HG03571 (cell line): ENCODE results near the gene TVP23A.
"Not testable (repeated sequence)": the region's sequence is repeated elsewhere in the genome, so short reads cannot be mapped to it uniquely, and the experiment has no call there.

Experiments
- ATAC-seq: cut with Tn5 transposase; IDR thresholded peaks from one replicate; pipeline ENCODE4 v1.9.1; 2021; ENCODE audit not compliant: unreplicated experiment

TVP23A gene

DNA sequence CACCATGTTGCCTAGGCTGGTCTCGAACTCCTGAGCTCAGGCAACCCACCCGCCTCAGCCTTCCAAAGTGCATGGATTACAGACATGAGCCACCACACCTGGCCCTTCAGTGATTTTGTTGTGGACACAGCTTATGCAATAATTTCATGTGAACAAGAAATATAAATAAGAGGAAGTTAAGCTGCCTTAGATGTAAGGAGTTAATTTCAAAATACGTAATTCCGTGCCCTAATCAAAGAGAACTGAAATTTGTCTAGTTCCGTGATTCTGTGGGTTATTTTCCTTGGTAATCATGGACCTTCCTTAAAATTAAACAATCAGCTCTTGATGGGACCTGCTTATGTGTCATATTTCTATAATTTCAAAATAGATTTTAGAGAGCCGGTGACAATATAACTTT lies 11.9 kb downstream of the TVP23A start:
- no peak for ATAC-seq

DNA sequence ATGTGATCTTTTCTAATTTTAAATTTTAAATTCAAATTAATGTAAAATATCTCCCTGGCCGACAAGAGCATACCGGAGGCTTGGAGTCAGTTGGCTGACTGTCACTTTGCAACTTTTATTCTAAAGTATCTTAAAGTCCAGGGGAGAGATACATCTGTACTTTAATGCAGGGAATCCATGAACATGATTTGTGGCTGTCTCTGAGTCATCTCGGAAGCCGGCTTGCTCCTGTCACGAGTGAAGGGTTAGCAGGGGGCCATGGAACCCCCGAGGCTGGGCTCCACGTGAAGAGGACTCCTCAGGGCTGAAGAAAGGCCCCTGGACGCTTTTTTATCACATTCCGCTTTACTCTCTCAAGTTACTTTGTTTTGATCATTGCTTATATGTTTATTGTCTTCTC lies 13.3 kb downstream of the TVP23A start:
- ATAC-seq: no peak

- ATAC-seq: no peak
These were observed 18.9 kb downstream of the TVP23A start for GRCh38 chr16:10799736-10800135.

DNA sequence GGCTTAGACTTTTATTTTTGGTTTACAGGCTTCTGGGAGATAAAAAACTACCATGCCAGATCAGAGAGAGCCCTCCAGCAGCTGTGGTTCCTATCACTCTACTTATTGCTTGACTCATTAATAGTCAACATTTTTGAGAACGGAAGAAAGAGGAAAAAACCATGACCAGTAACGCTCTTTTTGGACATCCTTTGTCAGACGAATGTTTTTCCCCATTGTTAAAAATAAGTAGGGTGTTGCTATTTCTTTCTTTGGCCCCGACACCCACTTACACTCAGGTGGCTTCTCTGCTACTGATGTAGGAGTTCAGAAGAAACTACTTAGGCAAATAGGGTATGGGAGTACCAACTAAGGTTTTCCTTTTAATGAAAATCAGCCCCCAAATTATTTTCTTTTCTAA lies 27.5 kb downstream of the TVP23A start:
- ATAC-seq: no peak

GRCh38 chr16:10788630-10789029 lies 30.0 kb downstream of the TVP23A start:
- ATAC-seq: not testable (repeated sequence)

DNA sequence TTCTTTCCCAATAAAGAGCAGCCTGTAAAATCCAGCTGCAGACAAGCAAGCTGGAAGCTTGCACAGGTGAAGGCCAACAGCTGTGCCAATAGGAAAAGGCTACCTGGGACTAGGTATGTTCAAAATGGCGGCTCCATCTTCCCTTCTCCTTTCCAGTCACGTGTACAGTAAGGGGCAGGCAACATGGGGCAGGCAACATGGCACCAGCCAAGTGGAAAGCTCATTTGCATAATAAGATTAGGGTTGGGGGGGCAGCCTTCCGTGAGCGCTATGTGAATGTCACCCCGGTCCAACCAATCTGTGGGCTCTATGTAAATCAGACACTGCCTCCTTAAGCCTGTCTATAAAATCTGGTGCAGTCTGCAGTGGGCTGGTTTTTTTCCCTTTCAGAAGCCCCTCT lies 31.3 kb downstream of the TVP23A start:
- ATAC-seq: no peak

GRCh38 chr16:10782628-10783027 lies 36.0 kb downstream of the TVP23A start:
- ATAC-seq: no peak

DNA sequence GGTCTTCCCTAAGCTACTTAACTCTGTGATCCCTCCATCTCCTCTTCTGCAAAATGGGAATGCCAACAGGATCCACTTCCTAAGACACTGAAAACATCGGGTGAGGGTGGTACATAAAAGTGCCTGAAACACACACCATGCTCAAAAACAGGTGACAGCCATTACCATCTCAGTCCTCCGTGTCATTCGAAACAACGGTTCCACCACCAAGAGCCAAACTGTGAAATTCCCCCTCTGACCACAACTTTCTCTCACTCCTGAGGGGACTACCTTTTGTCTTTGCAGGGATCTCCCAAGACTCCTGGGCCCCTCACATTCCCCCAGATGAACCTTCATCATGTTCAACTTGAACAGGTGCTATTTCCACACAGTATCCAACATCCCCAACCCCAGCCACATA lies 38.0 kb downstream of the TVP23A start:
- no peak for ATAC-seq

- ATAC-seq: not testable (repeated sequence)
These were observed 38.7 kb downstream of the TVP23A start for GRCh38 chr16:10779908-10780307.

- no peak for ATAC-seq
These were observed 41.2 kb downstream of the TVP23A start for GRCh38 chr16:10777356-10777755.

DNA sequence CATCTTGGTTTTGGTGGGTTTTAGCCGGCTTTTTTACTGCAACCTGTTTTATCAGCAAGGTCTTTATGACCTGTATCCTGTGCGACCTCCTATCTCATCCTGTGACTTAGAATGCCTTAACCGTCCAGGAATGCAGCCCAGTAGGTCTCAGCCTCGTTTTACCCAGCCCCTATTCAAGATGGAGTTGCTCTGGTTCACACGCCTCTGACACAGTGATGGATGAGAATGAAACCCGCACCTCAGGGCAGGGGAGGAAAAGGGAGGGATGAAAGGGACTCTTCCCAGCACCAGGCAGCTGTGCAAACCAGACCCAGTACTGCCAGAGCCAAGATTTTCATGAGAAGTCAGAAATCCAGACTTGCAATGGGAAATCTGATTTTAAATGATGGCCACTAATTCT lies 41.7 kb downstream of the TVP23A start:
- ATAC-seq: not testable (repeated sequence)

GRCh38 chr16:10776280-10776679 lies 42.3 kb downstream of the TVP23A start:
- ATAC-seq: peak; percentile 91

- ATAC-seq: no peak
These were observed 47.7 kb downstream of the TVP23A start for GRCh38 chr16:10770907-10771306.

DNA sequence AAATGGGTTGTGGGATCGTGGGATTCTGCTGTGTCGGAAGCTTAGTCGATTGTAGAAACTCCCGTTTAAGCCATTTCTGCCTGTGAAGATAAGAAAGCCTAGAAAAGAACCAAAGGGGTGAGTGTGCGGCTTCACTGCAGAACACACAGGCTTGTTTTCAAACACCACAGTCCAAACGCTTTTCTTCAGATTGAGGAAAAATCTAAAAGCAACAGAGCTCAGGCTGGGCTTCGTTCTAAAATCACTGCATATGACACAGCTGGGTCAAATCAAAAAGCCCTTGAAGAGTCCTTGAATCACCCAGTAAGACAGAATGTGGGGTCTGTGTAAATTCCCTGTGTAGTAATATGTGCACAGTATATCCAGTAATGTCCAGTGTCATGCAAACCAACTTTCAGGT lies 49.2 kb downstream of the TVP23A start:
- no peak for ATAC-seq

- no peak for ATAC-seq
These were observed 51.5 kb downstream of the TVP23A start for GRCh38 chr16:10767127-10767526.

- ATAC-seq: peak; percentile 64
These were observed 52.8 kb downstream of the TVP23A start for GRCh38 chr16:10765772-10766171.

GRCh38 chr16:10763456-10763855 lies 55.1 kb downstream of the TVP23A start:
- no peak for ATAC-seq

DNA sequence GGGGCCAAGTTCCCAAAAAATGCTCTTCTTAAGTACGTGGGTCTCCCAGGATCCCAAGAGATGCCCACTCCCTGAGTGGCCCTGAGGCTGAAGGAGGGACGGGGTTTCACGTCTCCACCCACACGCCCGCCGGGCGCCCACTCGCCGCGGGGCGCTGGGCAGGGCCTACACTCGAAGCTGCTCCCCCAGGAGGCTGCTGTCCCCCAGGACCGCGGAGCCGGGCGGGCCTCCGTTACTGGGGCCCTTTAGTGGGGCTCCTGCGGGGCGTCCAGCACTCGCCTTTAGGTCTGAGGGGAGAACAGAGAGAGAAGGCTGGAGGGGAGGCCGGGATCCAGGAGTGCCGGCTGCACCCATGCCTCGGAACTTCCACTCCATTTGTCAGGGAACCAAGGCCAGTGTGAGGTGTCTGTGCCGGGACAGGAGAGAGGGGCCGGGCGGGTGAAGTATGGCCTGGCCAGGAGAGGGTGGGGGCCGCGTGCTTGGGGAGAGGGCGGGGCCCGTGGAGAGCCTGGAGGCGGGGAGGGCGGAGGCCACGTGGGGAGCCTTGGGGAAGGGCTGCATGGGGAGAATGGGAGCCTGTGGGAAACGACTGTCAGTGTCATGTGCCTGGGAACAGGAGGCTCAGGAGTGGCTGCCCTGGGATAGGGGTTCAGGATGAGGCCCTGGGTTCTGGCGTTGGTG lies 56.1 kb downstream of the TVP23A start:
- ATAC-seq: no peak

DNA sequence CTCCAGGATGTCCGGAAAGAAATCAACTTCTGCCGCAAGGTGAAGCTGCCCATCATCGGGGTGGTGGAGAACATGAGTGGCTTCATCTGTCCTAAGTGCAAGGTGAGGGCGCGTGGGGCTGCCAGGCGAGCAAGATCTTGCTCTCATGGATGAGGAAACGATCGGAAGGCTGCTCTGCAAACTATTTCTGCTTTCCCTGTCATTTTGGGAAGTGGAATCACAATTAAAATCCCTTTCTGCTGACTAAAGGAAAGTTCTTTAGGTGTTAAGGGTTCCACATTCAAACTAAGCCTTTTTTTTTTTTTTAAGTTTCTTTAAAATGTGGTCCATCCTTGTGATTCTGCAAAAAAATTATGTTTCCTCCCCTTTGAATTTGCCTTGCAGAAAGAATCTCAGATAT lies 57.2 kb downstream of the TVP23A start:
- no peak for ATAC-seq

GRCh38 chr16:10760858-10761257 lies 57.7 kb downstream of the TVP23A start:
- ATAC-seq: no peak

DNA sequence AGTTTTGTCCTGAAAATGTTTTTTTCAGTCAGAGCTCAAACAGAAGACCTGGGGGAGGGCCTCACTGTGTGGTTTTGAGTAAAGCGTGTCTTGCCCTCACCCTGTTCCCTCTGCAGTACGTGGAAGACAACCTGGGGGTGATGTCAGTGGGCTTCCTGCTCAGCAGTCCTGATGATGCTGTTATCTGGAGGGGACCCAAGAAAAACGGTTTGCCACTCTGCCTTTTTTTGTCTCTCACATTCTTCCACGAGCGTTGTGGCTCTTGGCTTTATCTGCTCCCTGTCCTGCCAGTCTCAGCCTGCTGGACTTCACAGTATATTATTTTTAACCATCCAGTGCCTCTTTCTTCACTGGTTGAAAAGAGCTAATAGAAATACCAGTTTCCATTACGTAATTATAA lies 62.0 kb downstream of the TVP23A start:
- ATAC-seq: no peak

DNA sequence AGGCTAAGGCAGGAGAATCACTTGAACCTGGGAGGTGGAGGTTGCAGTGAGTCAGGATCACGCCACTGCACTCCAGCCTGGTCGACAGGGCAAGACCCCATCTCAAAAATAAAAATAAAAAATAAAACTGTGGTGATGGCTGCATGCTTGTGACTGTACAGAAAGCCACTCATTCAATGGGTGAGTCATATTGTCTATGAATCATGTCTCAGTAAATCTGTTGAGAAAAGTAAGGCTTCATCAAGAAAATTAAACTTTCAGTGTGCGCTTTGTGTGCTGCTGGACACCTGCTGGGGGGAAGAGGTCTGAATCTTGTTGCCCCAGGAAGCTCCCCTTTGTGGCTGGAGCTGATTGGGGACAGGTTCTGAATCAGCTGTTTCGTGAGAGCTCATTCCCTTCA lies 63.7 kb downstream of the TVP23A start:
- ATAC-seq: no peak

GRCh38 chr16:10753670-10754069 lies 64.9 kb downstream of the TVP23A start:
- ATAC-seq: no peak
